Left lung (tissue), 10 donors: Measurements from ENCODE around the gene RASSF7. TPM values are rescaled to one million over a fixed set of nuclear protein-coding genes. Genes with fewer than 3 reads are reported as not detected.

Experiments used
- ATAC-seq: fragments of 200-7000 bp; cut with Tn5 transposase; one replicate; pipeline ENCODE4 v1.9.1; 2020; ENCODE audit warnings: moderate library complexity
- DNase-seq, 4 donors: peaks; one replicate each; pipeline ENCODE4 v3.0.0-alpha.2; 2013 to 2020
- H3K27ac ChIP-seq, 2 donors: fragments of 200-600 bp; sonication (generic) in 1 of 2; one replicate each; pipeline versions ENCODE4 v1.5.0 to v1.8.0; 2020 to 2021
- H3K27me3 ChIP-seq, 2 donors: fragments of 200-600 bp; sonication (generic) in 1 of 2; one replicate each; pipeline versions ENCODE4 v1.5.0 to v1.8.0; 2020 to 2021
- H3K36me3 ChIP-seq, 2 donors: fragments of 200-600 bp; sonication (generic) in 1 of 2; one replicate each; pipeline versions ENCODE4 v1.5.0 to v1.8.0; 2020 to 2021
- H3K4me1 ChIP-seq, 2 donors: fragments of 200-600 bp; one replicate each; pipeline ENCODE4 v1.8.0; 2021
- H3K4me3 ChIP-seq, 2 donors: fragments of 200-600 bp; sonication (generic) in 1 of 2; one replicate each; pipeline versions ENCODE4 v1.5.0 to v1.8.0; 2020 to 2021; ENCODE audit warnings: mild to moderate bottlenecking in 1 of 2
- H3K9me3 ChIP-seq, 2 donors: fragments of 200-600 bp; sonication (generic) in 1 of 2; one replicate each; pipeline versions ENCODE4 v1.5.0 to v1.8.0; 2020 to 2021
- intact Hi-C, 2 donors: fragments of 100-400 bp; cut with DNase I; formaldehyde crosslinking; loops; one replicate each; pipeline versions ENCODE4 v1.11.2 to v1.14.2; 2022
- polyA plus RNA-seq, 6 donors: library from polyadenylated mRNA; unstranded; fragments of 120-200 nt; gene quantifications; one replicate each; pipeline ENCODE4 v1.2.1, GENCODE V29; 2013; ENCODE audit not compliant: insufficient read length in 6 of 6
- total RNA-seq, 2 donors: library from RNA; stranded (reverse); fragmentation: NEBNext Ultra II Directional; extraction: Animal tissue kit (Norgen Biotek cat#: 25700); gene quantifications; one replicate each; pipeline ENCODE4 v1.2.1, GENCODE V29; 2021
- TF ChIP-seq, protein P1 (sequence below), 2 donors: fragments of 200-600 bp; sonication (generic) in 1 of 2; IDR thresholded peaks; one replicate each; pipeline versions ENCODE4 v1.5.0 to v1.8.0; 2021; ENCODE audit warnings: antibody characterized with exemption in 2 of 2
- donor health status: DM: no; HTN: yes; CAD: no.
- donor health status: DM: no; HTN: no; CAD: no.

RASSF7 gene
- total and polyA plus RNA-seq, 8 donors: 17.6 to 57.2 (median 28.8) TPM

DNA sequence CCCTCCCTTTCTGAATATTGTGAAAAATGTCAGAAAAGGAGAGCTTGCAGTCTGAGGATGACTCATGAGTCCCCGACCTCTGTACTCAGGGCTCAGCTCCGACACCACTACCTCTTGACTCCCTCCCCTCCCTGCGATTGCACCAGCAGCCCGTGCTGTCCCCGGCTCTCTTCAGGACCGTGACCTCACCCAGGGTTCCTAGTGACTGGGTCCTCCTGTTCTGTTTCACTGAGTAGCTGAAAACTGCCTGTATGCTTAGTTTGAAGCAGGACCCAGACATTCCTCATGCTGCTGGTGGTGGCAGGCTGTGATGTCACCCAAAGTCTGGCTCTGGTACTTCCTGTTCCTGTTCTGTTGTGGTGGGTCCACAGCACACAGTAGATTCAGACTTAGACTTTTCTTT lies 27.2 kb downstream of the RASSF7 start:
- ATAC-seq (peak; percentile 83), DNase-seq (peak in 1 of 4 donors; percentile 80)
- Histone ChIP-seq H3K9me3 (no peaks in the 10 kb centered on the region), H3K27ac (peak overlapping the region; percentile 11 to 80), H3K27me3 (no peaks in the 10 kb centered on the region), H3K36me3 (peaks cover under 1 to 95% of the 10 kb centered on the region in 2 donors), H3K4me3 (no peak overlapping the region), H3K4me1 (peaks cover 0 to 28% of the 10 kb centered on the region in 2 donors)
- intact Hi-C loops: no loop called here
- TF ChIP-seq, protein P1, sequence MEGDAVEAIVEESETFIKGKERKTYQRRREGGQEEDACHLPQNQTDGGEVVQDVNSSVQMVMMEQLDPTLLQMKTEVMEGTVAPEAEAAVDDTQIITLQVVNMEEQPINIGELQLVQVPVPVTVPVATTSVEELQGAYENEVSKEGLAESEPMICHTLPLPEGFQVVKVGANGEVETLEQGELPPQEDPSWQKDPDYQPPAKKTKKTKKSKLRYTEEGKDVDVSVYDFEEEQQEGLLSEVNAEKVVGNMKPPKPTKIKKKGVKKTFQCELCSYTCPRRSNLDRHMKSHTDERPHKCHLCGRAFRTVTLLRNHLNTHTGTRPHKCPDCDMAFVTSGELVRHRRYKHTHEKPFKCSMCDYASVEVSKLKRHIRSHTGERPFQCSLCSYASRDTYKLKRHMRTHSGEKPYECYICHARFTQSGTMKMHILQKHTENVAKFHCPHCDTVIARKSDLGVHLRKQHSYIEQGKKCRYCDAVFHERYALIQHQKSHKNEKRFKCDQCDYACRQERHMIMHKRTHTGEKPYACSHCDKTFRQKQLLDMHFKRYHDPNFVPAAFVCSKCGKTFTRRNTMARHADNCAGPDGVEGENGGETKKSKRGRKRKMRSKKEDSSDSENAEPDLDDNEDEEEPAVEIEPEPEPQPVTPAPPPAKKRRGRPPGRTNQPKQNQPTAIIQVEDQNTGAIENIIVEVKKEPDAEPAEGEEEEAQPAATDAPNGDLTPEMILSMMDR (IDR thresholded peaks at IDR 0.05): no peak

DNA sequence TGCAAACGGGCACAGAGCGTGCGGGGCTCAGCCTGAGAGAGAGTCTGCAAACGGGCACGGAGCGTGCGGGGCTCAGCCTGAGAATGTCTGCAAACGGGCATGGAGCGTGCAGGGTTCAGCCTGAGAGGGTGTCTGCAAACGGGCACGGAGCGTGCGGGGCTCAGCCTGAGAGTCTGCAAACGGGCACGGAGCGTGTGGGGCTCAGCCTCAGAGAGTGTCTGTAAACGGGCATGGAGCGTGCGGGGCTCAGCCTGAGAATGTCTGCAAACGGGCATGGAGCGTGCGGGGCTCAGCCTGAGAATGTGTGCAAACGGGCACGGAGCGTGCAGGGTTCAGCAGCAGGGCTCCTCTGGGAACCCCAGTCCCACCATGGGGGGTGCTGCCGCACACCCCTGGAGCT lies 29.0 kb downstream of the RASSF7 start:
- Histone ChIP-seq H3K27ac (no peak overlapping the region), H3K36me3 (peaks cover 3 to 95% of the 10 kb centered on the region in 2 donors), H3K27me3 (no peaks in the 10 kb centered on the region), H3K4me1 (peaks cover 0 to 28% of the 10 kb centered on the region in 2 donors), H3K9me3 (no peaks in the 10 kb centered on the region), H3K4me3 (no peak overlapping the region)
- ATAC-seq: no peak
- DNase-seq: no peak
- TF ChIP-seq, protein P1 (IDR thresholded peaks at IDR 0.05): no peak
- intact Hi-C loops: no loop called here

DNA sequence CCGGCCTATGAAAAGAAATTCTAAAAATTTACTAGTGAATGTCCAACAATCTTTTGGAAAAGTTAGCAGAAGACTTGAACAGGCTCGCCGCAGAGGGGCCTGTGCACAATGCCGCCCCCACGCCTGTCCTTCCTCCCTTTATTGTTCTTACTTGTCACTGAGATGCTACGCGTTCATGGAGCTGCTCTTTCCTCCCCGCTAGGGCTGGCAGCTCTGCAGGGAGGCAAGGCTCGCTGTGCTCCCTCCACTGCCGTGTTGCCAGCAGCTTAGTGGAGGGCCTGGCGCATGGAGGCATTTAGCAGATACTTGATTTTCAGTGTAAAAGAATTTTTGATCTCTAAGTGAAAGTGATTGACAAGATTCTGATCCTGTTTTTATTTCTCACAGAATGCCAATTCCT lies 30.2 kb downstream of the RASSF7 start:
- Histone ChIP-seq H3K27ac (no peak overlapping the region), H3K4me1 (peaks cover 0 to 28% of the 10 kb centered on the region in 2 donors), H3K36me3 (peaks cover 3 to 100% of the 10 kb centered on the region in 2 donors), H3K4me3 (no peak overlapping the region), H3K27me3 (no peaks in the 10 kb centered on the region), H3K9me3 (no peaks in the 10 kb centered on the region)
- TF ChIP-seq, protein P1 (IDR thresholded peaks at IDR 0.05): no peak
- no peak for DNase-seq
- intact Hi-C loops: no loop called here
- no peak for ATAC-seq

DNA sequence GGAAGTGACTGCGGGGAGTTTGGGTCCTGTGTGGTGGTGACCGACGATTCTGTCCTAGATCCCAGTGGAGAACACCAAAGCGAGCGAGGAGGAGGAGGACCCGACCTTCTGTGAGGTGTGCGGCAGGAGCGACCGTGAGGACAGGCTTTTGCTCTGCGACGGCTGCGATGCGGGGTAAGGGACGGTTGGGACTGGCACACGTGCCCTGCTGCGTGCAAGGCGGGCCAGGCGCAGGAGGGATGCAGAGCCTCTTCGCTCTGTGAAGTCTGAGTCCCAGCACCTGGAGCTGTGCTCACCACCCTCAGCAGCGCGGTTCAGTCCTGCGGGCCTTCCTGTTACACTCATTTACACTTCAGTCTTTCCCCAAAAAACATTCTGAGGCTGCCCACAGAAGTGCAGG lies 31.7 kb downstream of the RASSF7 start:
- intact Hi-C loops: no loop called here
- H3K27ac ChIP-seq: no peak overlapping the region
- no peak overlapping the region for H3K4me3 ChIP-seq
- no peaks in the 10 kb centered on the region for H3K9me3 ChIP-seq
- ATAC-seq: no peak
- no peaks in the 10 kb centered on the region for H3K27me3 ChIP-seq
- peaks cover 0 to 16% of the 10 kb centered on the region in 2 donors for H3K4me1 ChIP-seq
- peaks cover 3 to 100% of the 10 kb centered on the region in 2 donors for H3K36me3 ChIP-seq
- no peak for DNase-seq
- TF ChIP-seq, protein P1 (IDR thresholded peaks at IDR 0.05): no peak

DNA sequence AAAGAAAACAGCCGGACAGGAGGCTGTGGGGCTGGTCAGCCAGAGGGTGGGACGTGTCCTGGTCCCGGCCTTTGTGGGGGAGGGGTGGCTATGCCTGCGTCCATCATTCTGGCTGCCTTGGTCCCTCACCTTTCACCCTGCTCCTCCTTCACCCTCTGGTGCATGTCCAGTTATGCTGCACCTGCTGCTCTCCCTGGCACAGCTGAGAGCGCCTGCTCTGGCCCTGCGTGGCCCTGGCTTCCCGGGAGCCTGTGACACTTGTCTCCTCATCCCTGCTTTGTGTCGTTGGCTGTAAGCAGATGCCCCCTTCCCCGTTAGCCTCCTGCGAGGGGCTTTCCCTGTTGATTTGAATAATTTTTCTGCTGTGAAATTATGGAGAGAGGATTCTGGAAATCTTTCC lies 32.1 kb downstream of the RASSF7 start:
- intact Hi-C loops: no loop called here
- DNase-seq: no peak
- peaks cover 3 to 100% of the 10 kb centered on the region in 2 donors for H3K36me3 ChIP-seq
- peaks cover 0 to 12% of the 10 kb centered on the region in 2 donors for H3K4me1 ChIP-seq
- H3K27ac ChIP-seq: no peak overlapping the region
- H3K4me3 ChIP-seq: no peak overlapping the region
- TF ChIP-seq, protein P1 (IDR thresholded peaks at IDR 0.05): no peak
- ATAC-seq: no peak
- no peaks in the 10 kb centered on the region for H3K9me3 ChIP-seq
- H3K27me3 ChIP-seq: no peaks in the 10 kb centered on the region
